CD4-positive, alpha-beta T cell treated with Interleukin-2 at 100 ng/mL for 4 hours (primary cell): ENCODE measurements around the gene RGS7.
"Not testable (repeated sequence)": the region's sequence is repeated elsewhere in the genome, so short reads cannot be mapped to it uniquely, and the experiment has no call there.

ENCODE experiments used
- DNase-seq: peaks from one replicate; pipeline ENCODE4 v3.0.0-alpha.2; 2020; ENCODE audit warnings: low spot score

Gene RGS7

DNA sequence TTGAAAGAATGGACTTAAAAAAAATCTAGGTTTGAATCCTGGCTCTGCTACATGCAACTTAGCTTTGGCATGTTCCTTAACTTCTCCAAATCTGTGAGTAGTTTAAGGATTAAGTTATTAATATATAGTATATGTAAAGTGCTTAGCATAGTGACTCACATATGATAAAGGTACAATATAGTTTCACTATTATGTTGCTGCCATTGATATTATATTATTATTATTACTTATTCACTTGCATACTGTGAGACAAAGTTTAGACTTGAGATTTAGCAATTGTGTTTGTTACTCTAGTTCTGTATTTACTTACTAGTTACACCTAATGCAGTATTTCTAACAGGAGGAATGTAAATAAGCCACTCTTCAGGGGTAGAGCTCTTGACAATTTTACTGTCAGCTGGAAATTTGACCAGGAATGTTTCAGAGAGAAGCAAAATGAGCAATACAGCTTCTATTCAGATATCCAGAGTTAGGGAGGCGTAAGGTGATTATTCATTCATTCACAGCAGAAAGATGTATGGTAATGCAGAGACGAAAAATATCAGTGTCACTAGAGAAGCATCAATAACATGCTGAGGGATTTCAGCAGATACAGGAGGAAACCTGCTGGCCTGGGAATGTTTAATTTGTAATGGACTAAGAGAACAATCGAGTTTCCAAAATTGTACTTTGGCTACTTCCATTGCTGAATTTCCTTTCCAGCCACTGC, 25.5 kb downstream of the RGS7 start:
- DNase-seq: no peak

GRCh38 chr1:241330619-241331327, 26.2 kb downstream of the RGS7 start:
- no peak for DNase-seq

- DNase-seq: no peak
These were observed 31.5 kb downstream of the RGS7 start for GRCh38 chr1:241325456-241325855.

- no peak for DNase-seq
These were observed 33.4 kb downstream of the RGS7 start for GRCh38 chr1:241323514-241324195.

DNA sequence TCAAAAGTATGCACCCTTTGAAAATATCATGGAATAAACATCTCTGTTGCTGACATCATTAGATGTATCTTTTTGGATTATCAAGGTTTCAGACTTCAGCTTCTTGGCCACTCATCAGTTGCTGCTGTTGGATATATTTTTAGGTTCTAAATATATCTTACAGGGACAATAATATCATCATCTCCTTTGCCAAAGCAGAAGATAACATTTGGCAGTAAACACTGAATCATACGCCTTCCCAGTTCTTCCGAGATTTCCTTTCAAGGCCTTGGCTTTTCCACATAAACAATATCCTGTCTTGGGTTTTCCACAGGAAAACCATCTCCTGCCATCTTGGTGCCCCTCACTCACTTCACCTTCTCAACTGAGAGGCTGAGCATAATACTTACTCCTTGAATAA, 39.3 kb downstream of the RGS7 start:
- no peak for DNase-seq

DNA sequence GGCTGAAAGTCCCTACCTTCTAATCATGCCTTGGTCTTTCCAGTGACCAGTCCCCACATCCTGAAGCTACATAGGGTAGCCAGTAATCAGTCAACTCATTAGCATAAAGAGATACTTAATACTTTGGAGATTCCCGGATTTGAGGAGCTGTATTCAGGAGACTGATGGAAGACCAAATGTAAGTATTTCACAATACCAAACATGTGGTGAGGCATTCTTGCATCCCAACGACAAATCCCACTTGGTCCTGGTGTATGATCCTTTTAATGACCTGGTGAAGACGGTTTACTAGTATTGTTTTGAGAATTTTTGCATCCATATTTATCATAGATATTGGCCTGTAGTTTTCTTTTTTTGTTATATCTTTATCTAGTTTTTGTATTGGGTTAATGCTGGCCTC, 40.6 kb downstream of the RGS7 start:
- no peak for DNase-seq

- no peak for DNase-seq
These were observed 45.8 kb downstream of the RGS7 start for GRCh38 chr1:241311056-241311746.

DNA sequence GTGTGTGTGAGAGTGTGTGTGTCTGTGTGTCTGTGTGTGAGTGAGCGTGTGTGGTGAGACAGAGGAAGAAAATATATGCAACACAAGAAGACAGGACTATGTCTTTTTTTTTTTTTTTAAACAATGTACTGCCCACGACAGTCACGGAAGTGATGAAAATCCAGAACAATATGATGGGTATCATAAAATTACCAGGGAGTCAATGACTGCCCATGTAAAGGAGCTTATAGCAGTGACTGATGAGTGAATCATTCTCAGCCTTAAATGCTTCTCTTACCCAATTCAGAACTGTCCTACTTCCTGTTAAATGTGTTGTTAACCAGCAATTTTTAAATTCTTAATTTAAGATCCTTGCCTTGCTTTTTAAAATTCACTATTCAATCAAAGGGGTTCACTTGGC, 46.6 kb downstream of the RGS7 start:
- DNase-seq: no peak

DNA sequence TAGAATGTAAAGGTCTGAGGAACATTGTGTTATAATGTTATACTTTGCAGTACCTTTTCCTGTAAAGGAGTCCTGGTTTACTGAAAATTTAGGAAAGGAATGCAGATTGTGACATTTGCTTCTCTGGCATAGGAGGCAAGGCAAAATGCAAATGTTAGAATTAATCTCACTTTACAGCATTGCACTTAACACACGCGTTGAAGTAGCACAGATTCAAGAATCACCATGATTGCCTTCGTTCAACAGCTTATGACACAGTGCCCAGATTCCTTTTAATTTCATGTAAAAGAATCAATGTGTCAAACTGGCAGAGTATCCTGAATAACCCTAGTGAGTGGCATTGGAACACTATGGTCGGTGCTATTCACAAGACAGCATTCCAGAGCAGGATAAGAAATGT, 47.4 kb downstream of the RGS7 start:
- no peak for DNase-seq

DNA sequence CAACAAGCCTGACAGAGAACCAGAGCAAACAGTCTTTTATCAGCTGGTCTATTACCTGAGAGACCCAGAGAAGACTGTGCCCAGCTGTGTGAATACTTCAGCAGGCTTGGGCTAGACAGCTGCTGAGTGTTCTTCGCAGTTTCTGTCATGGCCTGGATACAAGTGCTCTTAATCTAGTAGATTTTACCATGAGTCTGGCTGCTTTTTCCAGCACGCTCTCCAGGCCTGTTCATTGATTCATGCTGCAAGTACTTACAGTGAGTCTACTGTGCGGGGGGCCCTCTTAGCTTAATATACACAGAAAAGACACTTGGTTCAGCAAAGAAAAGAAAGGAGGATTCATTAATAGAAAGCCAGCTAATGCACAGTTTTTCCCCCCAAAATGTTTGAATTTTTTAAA, 48.5 kb downstream of the RGS7 start:
- no peak for DNase-seq

GRCh38 chr1:241308011-241308410, 49.0 kb downstream of the RGS7 start:
- DNase-seq: no peak

- no peak for DNase-seq
These were observed 50.7 kb downstream of the RGS7 start for GRCh38 chr1:241306125-241306790.

DNA sequence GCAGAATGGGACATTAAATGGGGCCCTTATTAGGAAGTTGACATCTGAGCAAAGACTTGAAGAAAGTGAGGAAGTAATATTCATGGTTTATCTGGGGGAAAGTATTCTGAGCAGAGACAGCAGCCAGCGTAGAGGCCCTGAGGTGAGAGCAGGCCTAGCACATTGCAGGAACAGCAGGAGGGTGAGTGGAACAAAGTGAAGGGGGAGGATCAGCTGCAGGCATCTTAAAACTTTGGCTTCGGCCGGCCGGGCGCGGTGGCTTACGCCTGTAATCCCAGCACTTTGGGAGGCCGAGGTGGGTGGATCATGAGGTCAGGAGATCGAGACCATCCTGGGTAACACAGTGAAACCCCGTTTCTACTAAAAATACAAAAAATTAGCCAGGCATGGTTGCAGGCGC, 55.0 kb downstream of the RGS7 start:
- DNase-seq: not testable (repeated sequence)

- DNase-seq: no peak
These were observed 57.7 kb downstream of the RGS7 start for GRCh38 chr1:241299347-241299746.

DNA sequence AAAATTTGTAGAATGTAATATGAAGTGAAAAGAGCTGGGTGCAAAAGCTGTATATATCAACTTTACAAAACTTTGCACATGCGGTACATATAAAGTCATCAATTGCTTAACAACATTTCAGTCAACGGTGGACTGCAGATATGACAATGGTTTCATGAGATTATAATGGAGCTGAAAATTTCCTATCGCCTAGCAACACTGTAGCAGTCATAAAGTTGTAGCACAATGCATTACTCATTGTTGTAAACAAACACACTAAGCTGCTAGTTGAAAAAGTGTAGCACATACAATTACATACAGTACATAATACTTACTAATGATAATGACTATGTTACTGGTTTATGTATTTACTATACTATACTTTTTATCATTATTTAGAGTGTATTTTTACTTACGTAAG, 64.0 kb downstream of the RGS7 start:
- DNase-seq: no peak

- not testable (repeated sequence) for DNase-seq
These were observed 65.5 kb downstream of the RGS7 start for GRCh38 chr1:241291548-241291947.

DNA sequence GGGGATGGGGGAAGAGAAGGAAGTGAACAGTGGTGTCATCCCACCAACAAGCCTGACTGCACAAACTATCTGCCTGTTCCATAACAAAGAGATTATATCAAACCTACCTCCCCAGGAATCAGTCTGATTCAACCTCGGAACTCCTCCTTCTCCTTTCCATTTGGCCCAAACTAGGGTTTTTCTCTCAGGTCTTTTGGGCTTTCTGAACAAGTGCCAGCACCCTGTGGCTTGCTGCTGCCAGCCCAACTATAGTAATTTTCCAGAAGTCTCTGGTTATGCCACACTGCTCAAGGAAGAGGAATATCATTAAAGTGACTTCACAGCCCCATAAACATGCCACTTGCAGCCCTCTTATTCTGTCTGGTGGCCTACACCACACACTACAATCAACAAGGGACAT, 70.5 kb downstream of the RGS7 start:
- no peak for DNase-seq

DNA sequence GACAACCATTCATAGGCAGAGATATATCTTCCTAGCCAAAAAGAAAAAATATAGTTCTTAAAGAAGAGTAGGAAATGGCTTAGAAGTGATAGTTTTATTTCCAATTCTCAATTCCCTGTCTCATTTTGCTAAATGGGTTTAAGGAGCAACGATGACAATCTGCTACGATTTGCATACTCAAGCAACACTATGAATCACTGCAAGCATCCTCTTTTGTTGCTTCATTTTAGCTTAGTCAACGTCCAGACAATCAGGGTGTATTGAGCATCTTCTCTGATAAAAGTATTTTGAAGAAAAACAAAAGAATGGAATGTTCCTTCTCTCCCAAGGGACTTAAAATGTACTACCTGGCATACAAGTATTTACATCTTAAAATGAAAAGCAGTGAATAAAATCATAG, 80.6 kb downstream of the RGS7 start:
- DNase-seq: no peak

GRCh38 chr1:241275981-241276380, 81.0 kb downstream of the RGS7 start:
- DNase-seq: no peak

GRCh38 chr1:241275226-241275625, 81.8 kb downstream of the RGS7 start:
- no peak for DNase-seq

DNA sequence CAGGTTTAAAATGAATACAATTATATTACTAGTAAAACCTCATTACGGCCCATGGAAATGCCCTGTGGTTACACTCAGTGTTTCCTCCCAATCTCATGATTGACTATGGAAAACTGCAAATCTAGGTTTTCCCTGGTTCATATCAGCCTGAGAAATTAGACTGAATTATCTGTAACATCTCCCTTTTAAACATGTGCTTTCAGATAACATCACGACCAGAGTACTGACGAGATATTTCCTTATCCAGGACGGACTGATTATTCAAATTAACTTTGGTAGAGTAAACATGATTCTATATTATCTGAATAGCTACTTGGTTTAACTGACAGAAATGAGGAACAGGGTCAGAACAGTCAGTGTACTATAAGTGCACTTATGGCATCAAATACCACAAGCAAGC, 82.3 kb downstream of the RGS7 start:
- no peak for DNase-seq

DNA sequence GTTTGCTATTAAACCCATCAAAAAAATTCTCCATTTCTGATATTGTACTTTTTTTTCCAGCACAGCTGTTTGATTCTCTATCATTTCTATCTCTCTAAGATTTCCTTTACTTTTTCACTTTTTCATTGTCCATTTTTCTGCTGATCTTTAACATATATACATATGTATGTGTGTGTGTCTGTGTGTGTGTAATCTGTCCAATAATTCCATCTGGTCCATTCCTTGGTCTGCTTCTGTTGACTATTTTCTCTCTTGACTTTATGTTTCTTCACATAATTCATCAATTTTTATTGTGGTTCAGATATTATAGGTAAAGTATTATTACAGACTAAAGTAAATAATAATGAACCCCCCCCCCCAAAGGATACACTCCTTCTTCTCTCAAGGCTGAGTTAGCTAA, 84.2 kb downstream of the RGS7 start:
- no peak for DNase-seq
